H9 (cell line): Measurements from ENCODE around the gene DLG2. TPM values are rescaled to one million over a fixed set of nuclear protein-coding genes. Genes with fewer than 3 reads are reported as not detected.

Experiments
- DNase-seq: peaks from one replicate; pipeline ENCODE4 v3.0.0-alpha.2; 2017
- H2AFZ ChIP-seq: one replicate; pipeline ENCODE4 v1.6.1; 2013; ENCODE audit warnings: mild to moderate bottlenecking, low read length, control low read depth, moderate library complexity
- H2AK5ac ChIP-seq: 2 replicates; pipeline ENCODE4 v1.6.1; 2013; ENCODE audit warnings: low read length, control low read depth, mixed read lengths; ENCODE audit not compliant: insufficient read length
- H2BK120ac ChIP-seq: one replicate; pipeline ENCODE4 v1.6.1; 2013; ENCODE audit warnings: low read depth, mild to moderate bottlenecking, low read length, control low read depth, inconsistent platforms; ENCODE audit not compliant: poor library complexity, severe bottlenecking
- H2BK12ac ChIP-seq: 2 replicates; pipeline ENCODE4 v1.6.1; 2013; ENCODE audit warnings: low read length, control low read depth, mixed read lengths, low read depth; ENCODE audit not compliant: insufficient read length
- H2BK15ac ChIP-seq: 2 replicates; pipeline ENCODE4 v1.6.1; 2013; ENCODE audit warnings: low read depth, low read length, control low read depth
- H2BK20ac ChIP-seq: one replicate; pipeline ENCODE4 v1.6.1; 2013; ENCODE audit warnings: low read depth, mild to moderate bottlenecking, low read length, control low read depth, inconsistent platforms; ENCODE audit not compliant: poor library complexity, severe bottlenecking
- H2BK5ac ChIP-seq: 2 replicates; pipeline ENCODE4 v1.6.1; 2013; ENCODE audit warnings: low read length, control low read depth, mixed read lengths; ENCODE audit not compliant: insufficient read length
- H3K14ac ChIP-seq: 2 replicates; pipeline ENCODE4 v1.6.1; 2013; ENCODE audit warnings: low read length, control low read depth; ENCODE audit not compliant: insufficient read depth
- H3K18ac ChIP-seq: 2 replicates; pipeline ENCODE4 v1.6.1; 2013; ENCODE audit warnings: low read depth, mild to moderate bottlenecking, mixed read lengths, low read length, control low read depth; ENCODE audit not compliant: insufficient read length
- H3K23ac ChIP-seq: 2 replicates; pipeline ENCODE4 v1.6.1; 2013; ENCODE audit warnings: low read length, control low read depth, mixed read lengths, low read depth; ENCODE audit not compliant: insufficient read length
- H3K23me2 ChIP-seq: 2 replicates; pipeline ENCODE4 v1.6.1; 2013; ENCODE audit warnings: low read depth, mild to moderate bottlenecking, mixed read lengths, low read length, control low read depth; ENCODE audit not compliant: insufficient read length, poor library complexity, severe bottlenecking
- H3K27ac ChIP-seq: 2 replicates; pipeline ENCODE4 v1.5.1; 2013; ENCODE audit warnings: low read length, control low read depth, mixed read lengths, low read depth; ENCODE audit not compliant: insufficient read length
- H3K27me3 ChIP-seq: 2 replicates; pipeline ENCODE4 v1.6.1; 2013; ENCODE audit warnings: low read length, control low read depth, inconsistent platforms; ENCODE audit not compliant: insufficient read depth
- H3K4ac ChIP-seq: 2 replicates; pipeline ENCODE4 v1.6.1; 2013; ENCODE audit warnings: low read depth, mild to moderate bottlenecking, control low read depth, inconsistent platforms, low read length, moderate library complexity
- H3K4me1 ChIP-seq: 2 replicates; pipeline ENCODE4 v1.6.1; 2013; ENCODE audit warnings: low read length, control low read depth, inconsistent platforms; ENCODE audit not compliant: insufficient read depth
- H3K4me2 ChIP-seq: 2 replicates; pipeline ENCODE4 v1.6.1; 2013; ENCODE audit warnings: low read length, control low read depth, mixed read lengths; ENCODE audit not compliant: insufficient read length, insufficient read depth
- H3K56ac ChIP-seq: 2 replicates; pipeline ENCODE4 v1.6.1; 2013; ENCODE audit warnings: low read depth, mild to moderate bottlenecking, mixed read lengths, low read length, control low read depth; ENCODE audit not compliant: insufficient read length
- H3K79me1 ChIP-seq: 2 replicates; pipeline ENCODE4 v1.6.1; 2013; ENCODE audit warnings: low read depth, mild to moderate bottlenecking, moderate library complexity, low read length, control low read depth, inconsistent platforms; ENCODE audit not compliant: insufficient read depth, poor library complexity, severe bottlenecking
- H3K79me2 ChIP-seq: 2 replicates; pipeline ENCODE4 v1.6.1; 2013; ENCODE audit warnings: low read length, control low read depth, inconsistent platforms; ENCODE audit not compliant: insufficient read depth
- H3K9ac ChIP-seq: 2 replicates; pipeline ENCODE4 v1.6.1; 2013; ENCODE audit warnings: low read length, control low read depth, mixed read lengths; ENCODE audit not compliant: insufficient read length; ENCODE audit errors: extremely low read depth
- H3K9me3 ChIP-seq: one replicate; pipeline ENCODE4 v1.6.1; 2013; ENCODE audit warnings: low read depth, low read length, inconsistent platforms; ENCODE audit not compliant: control insufficient read depth
- H3T11ph ChIP-seq: one replicate; pipeline ENCODE4 v1.6.1; 2013; ENCODE audit warnings: mild to moderate bottlenecking, low read length, control low read depth, inconsistent platforms
- H4K20me1 ChIP-seq: one replicate; pipeline ENCODE4 v1.6.1; 2013; ENCODE audit not compliant: control insufficient read depth, insufficient read length, insufficient read depth
- H4K5ac ChIP-seq: 2 replicates; pipeline ENCODE4 v1.6.1; 2013; ENCODE audit warnings: low read depth, mild to moderate bottlenecking, mixed read lengths, low read length, control low read depth; ENCODE audit not compliant: insufficient read length
- H4K8ac ChIP-seq: replicated peaks from 2 replicates; pipeline ENCODE4 v1.6.1; 2013; ENCODE audit warnings: low read length, control low read depth, mixed read lengths, low read depth; ENCODE audit not compliant: insufficient read length
- H4K91ac ChIP-seq: 2 replicates; pipeline ENCODE4 v1.6.1; 2013; ENCODE audit warnings: low read depth, mild to moderate bottlenecking, moderate library complexity, mixed read lengths, low read length, control low read depth; ENCODE audit not compliant: insufficient read length
- H3K27ac Mint-ChIP-seq, 3 experiments: 2 replicates in 2 of 3; 3 replicates in 1 of 3; pipeline ENCODE4 v1.8.0; 2020 to 2021; ENCODE audit warnings: mixed read lengths in 3 of 3, mild to moderate bottlenecking in 1 of 3, moderate library complexity in 1 of 3
- H3K27me3 Mint-ChIP-seq: 2 replicates; pipeline ENCODE4 v1.8.0; 2021; ENCODE audit warnings: low read depth, mild to moderate bottlenecking, moderate library complexity, mixed read lengths
- H3K36me3 Mint-ChIP-seq, 3 experiments: 2 replicates in 2 of 3; 3 replicates in 1 of 3; pipeline ENCODE4 v1.8.0; 2020 to 2021; ENCODE audit warnings: low read depth in 3 of 3, mixed read lengths in 3 of 3; ENCODE audit not compliant: insufficient read depth in 1 of 3
- H3K4me1 Mint-ChIP-seq, 2 experiments: 2 replicates each; pipeline ENCODE4 v1.8.0; 2020; ENCODE audit warnings: mixed read lengths in 2 of 2
- H3K4me3 Mint-ChIP-seq, 2 experiments: 2 replicates in 1 of 2; 3 replicates in 1 of 2; pipeline ENCODE4 v1.8.0; 2020 to 2021; ENCODE audit warnings: mild to moderate bottlenecking in 2 of 2, mixed read lengths in 2 of 2, moderate library complexity in 1 of 2
- H3K9me3 Mint-ChIP-seq, 2 experiments: 2 replicates in 1 of 2; 3 replicates in 1 of 2; pipeline ENCODE4 v1.8.0; 2020; ENCODE audit warnings: mild to moderate bottlenecking in 2 of 2, mixed read lengths in 2 of 2, moderate library complexity in 1 of 2
- CTCF ChIP-seq: fragments of 200-600 bp; sonication (generic); conservative IDR thresholded peaks from 3 replicates; pipeline ENCODE4 v1.8.0; 2021; ENCODE audit warnings: antibody characterized with exemption, mild to moderate bottlenecking
- WGBS: extraction: QIAGEN DNeasy Blood & Tissue Kit; methylation state at CpG from one replicate; pipeline ENCODE4 v1.1.7; 2013; ENCODE audit warnings: missing lambda C conversion rate, low lambda C conversion rate, mixed read lengths; ENCODE audit not compliant: insufficient read length; ENCODE audit errors: extremely low coverage; 5-methylcytosine and 5-hydroxymethylcytosine counted together
- total RNA-seq: library from RNA; stranded (reverse); gene quantifications from 2 replicates; pipeline ENCODE4 v1.2.1, GENCODE V29; 2021

Gene DLG2
- total RNA-seq, 1 experiment from 2014 or later, result 8.0 TPM

GRCh38 chr11:84414920-84415319, 1212.2 kb downstream of the DLG2 start:
- H3K4ac ChIP-seq, result no peak overlapping the region
- no peaks in the 10 kb centered on the region for H3K79me1 ChIP-seq
- no peak overlapping the region for H3K56ac ChIP-seq
- H3K79me2 ChIP-seq, result no peaks in the 10 kb centered on the region
- H2BK12ac ChIP-seq, result no peak overlapping the region
- H2BK5ac ChIP-seq, result no peak overlapping the region
- Mint-ChIP-seq H3K4me3 (no peak overlapping the region), H3K9me3 (no peaks in the 10 kb centered on the region), H3K36me3 (no peaks in the 10 kb centered on the region), H3K27ac (no peak overlapping the region), H3K4me1 (peaks cover 7 to 8% of the 10 kb centered on the region in 2 experiments), H3K27me3 (no peaks in the 10 kb centered on the region)
- no peak overlapping the region for H2BK20ac ChIP-seq
- H4K91ac ChIP-seq, result no peak overlapping the region
- H2BK15ac ChIP-seq, result no peak overlapping the region
- H3K9ac ChIP-seq, result no peak overlapping the region
- no peak overlapping the region for H2BK120ac ChIP-seq
- no peak overlapping the region for H2AFZ ChIP-seq
- H4K20me1 ChIP-seq, result no peaks in the 10 kb centered on the region
- H3K4me1 ChIP-seq, result no peaks in the 10 kb centered on the region
- H3K9me3 ChIP-seq, result no peaks in the 10 kb centered on the region
- no peak overlapping the region for H3K23ac ChIP-seq
- H4K8ac ChIP-seq, result no peak overlapping the region
- TF ChIP-seq CTCF, result no peak
- H2AK5ac ChIP-seq, result no peak overlapping the region
- WGBS, result no CpG with 5 or more reads among the region's 1 CpG
- H3K27ac ChIP-seq, result no peak overlapping the region
- no peaks in the 10 kb centered on the region for H3K27me3 ChIP-seq
- H3T11ph ChIP-seq, result no peak overlapping the region
- no peak overlapping the region for H3K18ac ChIP-seq
- H4K5ac ChIP-seq, result no peak overlapping the region
- no peak overlapping the region for H3K14ac ChIP-seq
- H3K4me2 ChIP-seq, result no peak overlapping the region
- DNase-seq, result no peak
- H3K23me2 ChIP-seq, result no peaks in the 10 kb centered on the region
